Uterus (tissue), 4 donors: ENCODE measurements around the gene DBP. TPM values are rescaled to one million over a fixed set of nuclear protein-coding genes. Genes with fewer than 3 reads are reported as not detected.

Experiments
- DNase-seq, 2 donors: peaks; one replicate each; pipeline ENCODE4 v3.0.0-alpha.2; 2019 to 2020
- H3K27ac ChIP-seq, 2 donors: fragments of 200-600 bp; sonication (generic); 1 replicate in 1 of 2; 2 replicates in 1 of 2; pipeline ENCODE4 v1.5.1; 2016 to 2018
- H3K27me3 ChIP-seq, 2 donors: fragments of 200-600 bp; sonication (generic); one replicate each; pipeline ENCODE4 v1.5.1; 2018 to 2019; ENCODE audit warnings: control low read depth in 1 of 2
- H3K36me3 ChIP-seq, 2 donors: fragments of 200-600 bp; sonication (generic); one replicate each; pipeline ENCODE4 v1.5.1; 2019; ENCODE audit warnings: control low read depth in 1 of 2
- H3K4me1 ChIP-seq, 2 donors: fragments of 200-600 bp; sonication (generic); one replicate each; pipeline ENCODE4 v1.5.1; 2018 to 2019; ENCODE audit warnings: control low read depth in 1 of 2
- H3K4me3 ChIP-seq, 2 donors: fragments of 200-600 bp; sonication (generic); 1 replicate in 1 of 2; 2 replicates in 1 of 2; pipeline ENCODE4 v1.5.1; 2018 to 2019; ENCODE audit warnings: mild to moderate bottlenecking in 1 of 2
- H3K9me3 ChIP-seq, 2 donors: fragments of 200-600 bp; sonication (generic); one replicate each; pipeline ENCODE4 v1.5.1; 2019; ENCODE audit warnings: control low read depth in 1 of 2
- CTCF ChIP-seq, 4 experiments: fragments of 200-600 bp in 2 of 4; fragments of 450-650 bp in 2 of 4; sonication (generic) in 2 of 4; IDR thresholded peaks; one replicate each; pipeline ENCODE4 v1.5.1; 2016 to 2019; ENCODE audit warnings: antibody characterized with exemption in 4 of 4, mild to moderate bottlenecking in 2 of 4, moderate library complexity in 1 of 4
- POLR2A ChIP-seq, 2 donors: fragments of 450-650 bp; IDR thresholded peaks; one replicate each; pipeline ENCODE4 v1.6.1; 2016; ENCODE audit warnings: antibody characterized with exemption in 2 of 2, mild to moderate bottlenecking in 1 of 2, moderate library complexity in 1 of 2
- intact Hi-C: fragments of 100-400 bp; cut with DNase I; formaldehyde crosslinking; loops from one replicate; pipeline ENCODE4 v1.15.1; 2023; ENCODE audit warnings: low total_unique reads
- total RNA-seq, 4 donors: library from RNA; depleted of rRNA in 3 of 4; stranded (reverse); fragments of >200 nt in 3 of 4; gene quantifications; one replicate each; pipeline versions ENCODE4 v1.1.0 to v1.2.4, GENCODE V29; 2014 to 2023
- donor health status: DM: yes; HTN: yes; CAD: no.

Gene DBP
- total RNA-seq, 4 donors from 2014 or later, result 3.1 to 29.8 (median 11.3) TPM; not detected in 1

- no peaks in the 10 kb centered on the region for H3K9me3 ChIP-seq
- peak overlapping the region; percentile 49 to 88 for H3K4me3 ChIP-seq
- no peaks in the 10 kb centered on the region for H3K36me3 ChIP-seq
- intact Hi-C loops, result loop anchor here (10.0 kb wide), 2 partner anchors 125 to 1135 kb away; partner anchors contain the start of gene KPTN
- peak overlapping the region; percentile 90 to 98 for H3K27ac ChIP-seq
- H3K4me1 ChIP-seq, result peaks cover 8 to 23% of the 10 kb centered on the region in 2 donors
- DNase-seq, result no peak
- H3K27me3 ChIP-seq, result no peaks in the 10 kb centered on the region
- peak in 1 of 4 experiments; percentile 2 for TF ChIP-seq CTCF (IDR thresholded peaks at IDR 0.05)
- no peak for TF ChIP-seq POLR2A (IDR thresholded peaks at IDR 0.05)
These were observed 17.2 kb downstream of the DBP start for GRCh38 chr19:48619692-48620585.

GRCh38 chr19:48618916-48619691 lies 18.1 kb downstream of the DBP start, which contains the start of the genes RPL18 and SPHK2:
TSS of gene RPL18 (minus strand) at chr19:48619178. CDS start at chr19:48619143, 35 bp downstream.
TSS of gene SPHK2 (plus strand) at chr19:48619506. CDS start at chr19:48620515, 1,009 bp downstream.
- peak; percentile 98 to 99 for DNase-seq
- no peaks in the 10 kb centered on the region for H3K27me3 ChIP-seq
- H3K27ac ChIP-seq, result peak within 1 kb of the TSS; percentile 90 to 98
- intact Hi-C loops, result loop anchor here (10.0 kb wide), 2 partner anchors 124 to 1134 kb away; partner anchors contain the start of gene KPTN
- TF ChIP-seq CTCF (IDR thresholded peaks at IDR 0.05) (peak in 3 of 4 experiments; percentile 9 to 31 (median 14)), POLR2A (IDR thresholded peaks at IDR 0.05) (peak; percentile 77 to 93)
- peaks cover 8 to 19% of the 10 kb centered on the region in 2 donors for H3K4me1 ChIP-seq
- H3K4me3 ChIP-seq, result peak within 1 kb of the TSS; percentile 84 to 88
- H3K36me3 ChIP-seq, result no peaks in the 10 kb centered on the region
- no peaks in the 10 kb centered on the region for H3K9me3 ChIP-seq

GRCh38 chr19:48618278-48618915 lies 18.8 kb downstream of the DBP start:
- intact Hi-C loops, result loop anchor here (10.0 kb wide), 2 partner anchors 124 to 1134 kb away; partner anchors contain the start of gene KPTN
- H3K4me1 ChIP-seq, result peaks cover 8 to 15% of the 10 kb centered on the region in 2 donors
- H3K27ac ChIP-seq, result peak overlapping the region; percentile 86 to 88
- TF ChIP-seq CTCF (IDR thresholded peaks at IDR 0.05), result no peak
- TF ChIP-seq POLR2A (IDR thresholded peaks at IDR 0.05), result no peak
- H3K36me3 ChIP-seq, result no peaks in the 10 kb centered on the region
- no peaks in the 10 kb centered on the region for H3K9me3 ChIP-seq
- no peak for DNase-seq
- peak overlapping the region; percentile 84 to 88 for H3K4me3 ChIP-seq
- no peaks in the 10 kb centered on the region for H3K27me3 ChIP-seq

GRCh38 chr19:48617146-48617937 lies 19.8 kb downstream of the DBP start:
- Histone ChIP-seq H3K9me3 (no peaks in the 10 kb centered on the region), H3K4me3 (no peak overlapping the region), H3K27ac (peak overlapping the region; percentile 86 to 88), H3K4me1 (peaks cover 8 to 11% of the 10 kb centered on the region in 2 donors), H3K36me3 (no peaks in the 10 kb centered on the region), H3K27me3 (no peaks in the 10 kb centered on the region)
- no peak for DNase-seq
- intact Hi-C loops, result loop anchor here (10.0 kb wide), 2 partner anchors 123 to 1133 kb away; partner anchors contain the start of gene KPTN
- TF ChIP-seq POLR2A (IDR thresholded peaks at IDR 0.05), result no peak
- no peak for TF ChIP-seq CTCF (IDR thresholded peaks at IDR 0.05)
